Dendritic cell treated with granulocyte-macrophage colony-stimulating factor and Interleukin-4, amounts not matched to agents 40 ng/mL and 50 ng/mL, for 4 days (primary cell): ENCODE data around the gene RBM5.
"Not testable (repeated sequence)": the region's sequence is repeated elsewhere in the genome, so short reads cannot be mapped to it uniquely, and the experiment has no call there.

Experiments used
- H3K27ac Mint-ChIP-seq: one replicate; pipeline ENCODE4 v1.8.0; 2022; ENCODE audit warnings: mild to moderate bottlenecking, mixed read lengths
- H3K27me3 Mint-ChIP-seq: one replicate; pipeline ENCODE4 v1.8.0; 2022; ENCODE audit warnings: mild to moderate bottlenecking, mixed read lengths
- H3K36me3 Mint-ChIP-seq: one replicate; pipeline ENCODE4 v1.8.0; 2022; ENCODE audit warnings: low read depth, mixed read lengths
- H3K4me1 Mint-ChIP-seq: one replicate; pipeline ENCODE4 v1.8.0; 2022; ENCODE audit warnings: low read depth, mixed read lengths
- H3K4me3 Mint-ChIP-seq: one replicate; pipeline ENCODE4 v1.8.0; 2022; ENCODE audit warnings: mild to moderate bottlenecking, moderate library complexity, mixed read lengths
- H3K9me3 Mint-ChIP-seq: one replicate; pipeline ENCODE4 v1.8.0; 2022; ENCODE audit warnings: mixed read lengths
- intact Hi-C: fragments of 100-400 bp; cut with micrococcal nuclease; formaldehyde crosslinking; loops from one replicate; pipeline ENCODE4 v1.15.0; 2022

The RBM5 gene

DNA sequence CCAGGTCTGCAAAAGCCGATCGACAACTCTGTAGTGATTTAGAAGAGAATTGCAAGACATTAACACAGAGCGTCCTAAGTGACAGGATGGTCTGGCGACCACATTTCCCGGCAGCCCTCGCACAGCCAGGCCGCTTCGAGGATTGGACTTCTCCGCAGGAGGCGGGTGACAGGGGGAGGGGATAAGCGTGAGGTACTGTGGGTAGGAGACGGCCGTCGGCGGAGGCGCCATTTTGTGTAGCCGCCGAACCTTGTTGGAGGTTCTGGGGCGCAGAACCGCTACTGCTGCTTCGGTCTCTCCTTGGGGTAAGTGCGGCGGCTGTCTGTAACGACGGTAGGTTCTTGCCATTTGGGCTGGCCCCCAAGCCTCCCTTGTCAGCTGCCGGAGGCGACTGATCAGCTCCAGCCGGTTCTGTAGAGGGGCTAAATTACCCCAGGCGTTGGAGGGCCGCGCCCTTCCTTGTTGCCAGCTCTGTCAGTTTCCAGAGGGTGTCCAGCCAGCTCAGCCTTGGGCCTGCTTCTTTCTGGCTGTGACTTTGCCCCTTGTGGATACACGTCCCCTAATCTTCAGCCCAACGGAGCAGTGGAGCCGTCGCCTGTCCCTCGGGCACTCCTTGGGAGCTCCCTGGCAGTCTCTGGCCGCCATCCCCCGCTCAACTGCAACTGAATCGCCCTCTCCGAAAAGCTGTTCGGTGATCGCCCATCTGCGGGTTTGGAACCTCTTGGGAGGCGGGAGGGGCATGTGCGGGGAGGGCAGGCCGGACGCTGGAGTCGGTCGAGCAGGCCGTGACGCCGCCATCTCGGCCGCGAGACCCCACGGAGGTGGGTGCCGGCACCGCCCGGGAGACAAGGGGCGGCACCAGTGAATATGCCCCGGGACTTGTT, at the start of gene RBM5:
RBM5 (plus strand) TSS at position 195 of the 884 bp plus-strand sequence. CDS start 1,516 bp downstream, outside the sequence.
- Mint-ChIP-seq H3K4me1 (peaks cover 16% of the 10 kb centered on the region), H3K27ac (peak within 1 kb of the TSS; percentile 97), H3K36me3 (peaks cover 50% of the 10 kb centered on the region), H3K9me3 (no peaks in the 10 kb centered on the region), H3K27me3 (peaks cover 2% of the 10 kb centered on the region), H3K4me3 (peak within 1 kb of the TSS; percentile 91)
- intact Hi-C loops: no loop called here

DNA sequence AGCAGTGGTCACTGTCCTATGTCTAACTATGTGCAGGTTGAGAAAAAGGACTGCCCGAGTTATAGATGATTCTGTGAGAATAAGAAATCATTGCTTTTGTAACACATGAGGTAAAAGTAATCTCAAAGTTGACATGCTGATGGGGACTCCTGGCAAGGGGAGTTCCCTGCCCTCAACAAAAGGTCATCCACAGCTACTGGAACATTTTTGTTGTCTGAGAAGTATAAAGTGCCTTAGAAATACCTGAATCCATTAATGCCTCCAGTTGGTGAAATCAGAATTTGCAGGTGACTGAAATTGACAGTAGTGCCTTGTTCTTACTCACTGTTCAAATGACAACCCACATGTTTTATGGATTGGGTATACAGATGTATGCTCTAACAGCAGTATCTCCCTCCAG, 43.7 kb upstream of the RBM5 start:
- H3K36me3 Mint-ChIP-seq: peaks cover 62% of the 10 kb centered on the region
- no peak overlapping the region for H3K27ac Mint-ChIP-seq

DNA sequence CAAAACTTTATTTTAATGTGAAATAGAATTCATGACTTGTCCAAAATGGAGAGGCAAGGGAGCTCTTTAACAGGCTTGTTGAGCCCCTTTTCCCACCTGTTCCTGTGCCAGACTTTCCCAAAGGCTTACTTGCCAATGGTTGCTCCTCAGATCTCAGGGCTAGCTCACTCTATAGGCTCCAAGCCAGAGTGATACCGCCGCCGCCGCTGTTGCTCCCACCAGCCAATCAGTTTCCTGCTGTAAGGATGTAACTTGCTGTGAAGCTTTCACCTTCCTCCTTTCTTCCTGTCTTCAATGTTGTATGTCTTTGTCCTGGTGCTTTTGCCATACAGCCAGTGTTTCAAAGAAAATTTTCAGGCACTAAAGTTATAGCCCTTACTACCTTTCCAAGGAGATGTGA, 41.3 kb upstream of the RBM5 start:
- peaks cover 73% of the 10 kb centered on the region for H3K36me3 Mint-ChIP-seq

More for the DNA sequence above, 43.7 kb upstream of the RBM5 start:
- Mint-ChIP-seq H3K4me3 (no peak overlapping the region), H3K9me3 (no peaks in the 10 kb centered on the region), H3K27me3 (no peaks in the 10 kb centered on the region), H3K4me1 (no peaks in the 10 kb centered on the region)
- intact Hi-C loops: no loop called here

DNA sequence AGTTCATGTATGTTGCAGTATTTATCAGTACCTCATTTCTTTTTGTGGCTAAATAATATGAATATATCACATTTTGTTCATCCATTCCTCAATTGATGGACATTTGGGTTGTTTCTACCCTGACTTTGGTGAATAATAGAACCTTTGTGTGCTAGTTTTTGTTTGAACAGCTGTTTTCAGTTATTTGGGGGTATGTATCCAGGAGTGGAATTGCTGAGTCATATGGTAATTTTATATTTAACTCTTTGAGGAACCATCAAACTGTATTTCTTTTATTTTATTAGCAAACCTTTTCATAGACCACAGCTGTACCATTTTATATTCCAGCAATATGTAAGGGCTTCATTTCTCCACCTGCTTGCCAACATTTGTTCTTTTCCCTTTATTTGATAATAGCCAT, 38.4 kb upstream of the RBM5 start:
- intact Hi-C loops: no loop called here
- Mint-ChIP-seq H3K4me1 (no peaks in the 10 kb centered on the region), H3K4me3 (no peak overlapping the region), H3K36me3 (peaks cover 98% of the 10 kb centered on the region), H3K27ac (no peak overlapping the region), H3K9me3 (no peaks in the 10 kb centered on the region), H3K27me3 (no peaks in the 10 kb centered on the region)

More for the DNA sequence above, 41.3 kb upstream of the RBM5 start:
- Mint-ChIP-seq H3K4me3 (no peak overlapping the region), H3K9me3 (no peaks in the 10 kb centered on the region), H3K27ac (no peak overlapping the region), H3K4me1 (no peaks in the 10 kb centered on the region), H3K27me3 (no peaks in the 10 kb centered on the region)
- intact Hi-C loops: no loop called here

DNA sequence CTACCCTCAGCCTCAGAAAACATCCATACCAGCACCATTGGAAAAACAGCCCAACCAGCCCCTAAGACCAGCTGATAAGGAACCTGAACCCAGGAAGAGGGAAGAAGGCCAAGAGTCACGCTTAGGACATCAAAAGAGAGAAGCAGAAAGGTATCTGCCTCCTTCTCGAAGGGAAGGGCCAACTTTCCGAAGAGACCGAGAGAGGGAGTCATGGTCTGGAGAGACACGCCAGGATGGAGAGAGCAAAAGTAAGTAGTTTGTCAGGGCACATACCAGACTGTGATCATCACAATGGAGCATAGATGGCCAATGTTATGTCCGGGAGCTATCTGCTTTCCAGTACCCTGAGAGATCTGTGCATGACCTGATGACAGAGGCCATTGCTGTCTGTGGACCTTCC, 31.0 kb upstream of the RBM5 start:
- Mint-ChIP-seq H3K9me3 (no peaks in the 10 kb centered on the region), H3K4me1 (no peaks in the 10 kb centered on the region), H3K36me3 (peaks cover 99% of the 10 kb centered on the region), H3K27me3 (no peaks in the 10 kb centered on the region), H3K4me3 (no peak overlapping the region), H3K27ac (no peak overlapping the region)
- intact Hi-C loops: no loop called here

- Mint-ChIP-seq H3K4me1 (no peaks in the 10 kb centered on the region), H3K36me3 (peaks cover 100% of the 10 kb centered on the region), H3K9me3 (no peaks in the 10 kb centered on the region), H3K4me3 (no peak overlapping the region), H3K27me3 (no peaks in the 10 kb centered on the region), H3K27ac (no peak overlapping the region)
- intact Hi-C loops: no loop called here
These were observed 20.6 kb upstream of the RBM5 start for GRCh38 chr3:50068134-50068533.

- H3K9me3 Mint-ChIP-seq: no peaks in the 10 kb centered on the region
- intact Hi-C loops: no loop called here
- H3K4me1 Mint-ChIP-seq: peaks cover 54% of the 10 kb centered on the region
- no peak overlapping the region for H3K27ac Mint-ChIP-seq
- H3K36me3 Mint-ChIP-seq: peaks cover 52% of the 10 kb centered on the region
- H3K4me3 Mint-ChIP-seq: no peak overlapping the region
- no peaks in the 10 kb centered on the region for H3K27me3 Mint-ChIP-seq
These were observed 10.6 kb upstream of the RBM5 start for GRCh38 chr3:50078091-50078490.

DNA sequence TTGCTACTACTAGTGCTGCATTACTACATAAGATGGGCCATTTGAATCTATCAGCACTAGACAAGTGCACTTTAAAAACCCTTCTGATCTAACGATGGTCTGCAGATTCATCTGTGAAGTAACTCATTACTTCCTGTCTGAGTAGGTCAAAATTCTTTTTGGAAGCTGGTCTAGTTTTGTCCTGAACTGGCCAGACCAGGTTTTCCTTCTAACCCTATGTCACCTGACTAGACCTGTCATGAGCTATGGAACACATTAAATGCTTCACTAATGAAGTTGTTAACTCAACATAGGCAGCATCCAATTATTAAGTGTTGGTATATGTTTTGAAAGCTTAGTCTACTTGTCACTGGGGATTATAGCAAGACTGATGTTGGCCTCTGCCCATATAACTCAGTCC, 10.1 kb upstream of the RBM5 start:
- Mint-ChIP-seq H3K9me3 (no peaks in the 10 kb centered on the region), H3K4me1 (peaks cover 50% of the 10 kb centered on the region), H3K4me3 (no peak overlapping the region), H3K36me3 (peaks cover 47% of the 10 kb centered on the region), H3K27ac (no peak overlapping the region), H3K27me3 (no peaks in the 10 kb centered on the region)
- intact Hi-C loops: no loop called here

DNA sequence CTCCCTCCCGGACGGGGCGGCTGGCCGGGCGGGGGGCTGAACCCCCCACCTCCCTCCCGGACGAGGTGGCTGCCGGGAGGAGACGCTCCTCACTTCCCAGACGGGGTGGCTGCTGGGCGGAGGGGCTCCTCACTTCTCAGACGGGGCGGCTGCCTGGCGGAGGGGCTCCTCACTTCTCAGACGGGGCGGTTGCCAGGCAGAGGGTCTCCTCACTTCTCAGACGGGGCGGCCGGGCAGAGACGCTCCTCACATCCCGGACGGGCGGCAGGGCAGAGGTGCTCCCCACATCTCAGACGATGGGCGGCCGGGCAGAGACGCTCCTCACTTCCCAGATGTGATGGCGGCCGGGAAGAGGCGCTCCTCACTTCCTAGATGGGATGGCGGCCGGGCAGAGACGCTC, 3.8 kb upstream of the RBM5 start:
- H3K9me3 Mint-ChIP-seq, H3K27ac Mint-ChIP-seq, intact Hi-C loops, H3K27me3 Mint-ChIP-seq, H3K4me3 Mint-ChIP-seq: not testable (repeated sequence)
- peaks cover 20% of the 10 kb centered on the region for H3K4me1 Mint-ChIP-seq
- peaks cover 10% of the 10 kb centered on the region for H3K36me3 Mint-ChIP-seq

DNA sequence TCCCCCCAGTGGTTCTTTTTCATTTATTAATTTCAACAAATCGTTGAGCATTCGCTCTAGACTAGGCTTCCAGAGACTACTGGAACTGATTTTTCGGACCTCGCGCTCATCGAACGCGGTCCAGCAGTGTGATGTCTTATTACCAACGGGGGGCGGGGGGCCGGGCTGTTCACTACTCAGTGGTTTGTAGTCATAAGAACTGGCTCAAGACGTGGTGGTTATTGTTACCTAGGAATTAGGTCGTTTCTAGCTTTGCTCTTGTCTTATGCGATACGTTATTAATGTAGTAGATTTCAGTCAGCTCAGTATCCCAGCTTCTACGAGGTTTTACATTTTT, 858 bp downstream of the RBM5 start:
- Mint-ChIP-seq H3K27me3 (peaks cover 2% of the 10 kb centered on the region), H3K36me3 (peaks cover 56% of the 10 kb centered on the region), H3K4me1 (peaks cover 16% of the 10 kb centered on the region), H3K4me3 (peak overlapping the region; percentile 91), H3K9me3 (no peaks in the 10 kb centered on the region), H3K27ac (peak overlapping the region; percentile 97)
- intact Hi-C loops: no loop called here

- H3K4me1 Mint-ChIP-seq: peaks cover 22% of the 10 kb centered on the region
- H3K4me3 Mint-ChIP-seq: no peak overlapping the region
- intact Hi-C loops: no loop called here
- peaks cover 70% of the 10 kb centered on the region for H3K36me3 Mint-ChIP-seq
- no peak overlapping the region for H3K27ac Mint-ChIP-seq
- no peaks in the 10 kb centered on the region for H3K9me3 Mint-ChIP-seq
- H3K27me3 Mint-ChIP-seq: no peaks in the 10 kb centered on the region
These were observed 2.3 kb downstream of the RBM5 start for GRCh38 chr3:50090984-50091383.

DNA sequence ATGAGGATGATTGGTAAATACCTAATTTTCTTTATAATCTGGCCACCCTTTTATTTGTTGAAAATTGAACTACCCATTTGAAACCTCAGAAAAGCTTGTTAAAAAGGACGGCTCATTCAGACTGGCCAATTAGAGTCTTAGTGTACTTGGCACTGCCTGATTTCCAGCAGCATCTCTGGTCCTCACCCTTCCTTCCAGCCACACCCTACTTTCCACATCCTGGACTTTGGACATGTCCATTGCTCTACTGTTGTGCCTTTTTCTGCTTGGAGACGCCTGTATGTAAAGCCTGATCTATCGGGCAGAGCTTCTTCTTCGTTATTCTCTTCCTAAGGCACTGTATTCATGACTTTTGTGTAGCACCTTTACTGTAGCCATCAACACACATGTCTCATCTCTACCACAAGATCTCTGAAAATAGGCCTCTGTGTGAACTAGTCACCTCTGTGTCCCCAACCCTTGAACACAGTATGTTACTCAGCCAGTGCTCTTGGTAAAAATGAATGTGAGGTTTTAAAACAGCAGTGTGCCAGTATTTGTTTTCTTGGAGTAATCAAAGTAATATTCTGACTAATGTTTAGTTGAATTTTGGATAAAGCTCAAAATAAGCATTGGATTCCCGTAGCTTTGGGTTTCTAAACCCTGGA, 6.8 kb downstream of the RBM5 start:
- no peak overlapping the region for H3K27ac Mint-ChIP-seq
- no peaks in the 10 kb centered on the region for H3K9me3 Mint-ChIP-seq
- H3K27me3 Mint-ChIP-seq: no peaks in the 10 kb centered on the region
- peaks cover 100% of the 10 kb centered on the region for H3K36me3 Mint-ChIP-seq
- peaks cover 11% of the 10 kb centered on the region for H3K4me1 Mint-ChIP-seq
- no peak overlapping the region for H3K4me3 Mint-ChIP-seq
- intact Hi-C loops: no loop called here

DNA sequence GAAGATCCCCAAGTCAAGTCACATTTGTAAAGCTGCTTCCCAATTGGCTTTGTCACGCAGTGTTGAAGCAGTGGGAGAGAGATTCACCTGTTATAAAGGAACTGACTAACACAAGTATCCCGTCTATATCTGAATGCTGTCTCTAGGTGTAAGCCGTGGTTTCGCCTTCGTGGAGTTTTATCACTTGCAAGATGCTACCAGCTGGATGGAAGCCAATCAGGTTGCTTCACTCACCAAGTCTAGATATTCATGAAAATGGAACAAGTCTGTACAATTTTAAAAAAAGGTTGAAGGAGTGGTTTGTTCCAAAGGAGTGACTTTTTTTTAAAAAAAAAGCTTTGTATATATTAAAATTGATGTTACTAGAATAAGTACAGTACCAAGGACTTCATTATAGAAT, 11.7 kb downstream of the RBM5 start:
- Mint-ChIP-seq H3K36me3 (peaks cover 100% of the 10 kb centered on the region), H3K27ac (no peak overlapping the region), H3K9me3 (no peaks in the 10 kb centered on the region), H3K27me3 (no peaks in the 10 kb centered on the region), H3K4me1 (peaks cover 4% of the 10 kb centered on the region), H3K4me3 (no peak overlapping the region)
- intact Hi-C loops: no loop called here

GRCh38 chr3:50100956-50101845, 12.5 kb downstream of the RBM5 start:
- Mint-ChIP-seq H3K4me1 (no peaks in the 10 kb centered on the region), H3K27ac (no peak overlapping the region), H3K36me3 (peaks cover 100% of the 10 kb centered on the region), H3K9me3 (no peaks in the 10 kb centered on the region), H3K27me3 (no peaks in the 10 kb centered on the region), H3K4me3 (no peak overlapping the region)
- intact Hi-C loops: no loop called here
